Measurements from ENCODE around the gene ADCY1. TPM values are rescaled to one million over a fixed set of nuclear protein-coding genes. Genes with fewer than 3 reads are reported as not detected.
"Not testable (repeated sequence)": the region's sequence is repeated elsewhere in the genome, so short reads cannot be mapped to it uniquely, and the experiment has no call there.

The ADCY1 gene
- total RNA-seq, 2 experiments from 2014 or later, result 0.03 TPM; not detected in 1

DNA sequence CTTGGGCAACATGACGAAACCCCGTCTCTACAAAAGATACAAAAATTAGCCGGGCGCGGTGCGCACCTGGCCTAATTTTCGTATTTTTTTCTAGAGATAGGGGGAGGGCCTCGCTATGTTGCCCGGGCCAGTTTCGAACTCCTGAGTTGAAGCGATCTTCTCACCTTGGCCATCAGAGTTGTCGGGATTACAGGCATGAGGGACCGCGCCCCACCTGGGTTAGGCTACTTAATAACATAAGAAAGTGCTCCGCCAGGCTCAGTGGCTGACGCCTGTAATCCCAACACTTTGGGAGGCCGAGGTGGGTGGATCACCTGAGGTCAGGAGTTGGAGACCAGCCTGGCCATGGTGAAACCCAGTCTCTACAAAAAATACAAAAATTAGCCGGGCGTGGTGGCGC is 195.5 kb downstream of the ADCY1 start:
- ATAC-seq (ENCODE audit: poor library complexity); intact Hi-C loops (cut with DNase I, micrococcal nuclease); H3K9me3 Mint-ChIP-seq; CTCF ChIA-PET; H3K36me3 ChIP-seq (ENCODE audit: insufficient read depth, low read length); H3K27me3 ChIP-seq (ENCODE audit: control insufficient read depth in 1 of 2, insufficient read depth in 2 of 2, low read length in 2 of 2); H3K9me3 ChIP-seq (ENCODE audit: control insufficient read depth in 1 of 2, insufficient read depth in 1 of 2, low read length in 2 of 2); H3K27me3 Mint-ChIP-seq: not testable (repeated sequence)
- peak overlapping the region; percentile 97 for H3K4me3 Mint-ChIP-seq
- H3K36me3 Mint-ChIP-seq (ENCODE audit: low read depth), result peaks cover 14% of the 10 kb centered on the region
- Histone ChIP-seq H3K4me1 (ENCODE audit: insufficient read depth, low read length) (peaks cover 17% of the 10 kb centered on the region), H3K4me3 (ENCODE audit: low read length) (peak overlapping the region; percentile 82), H3K27ac (ENCODE audit: low read depth in 1 of 2, low read length in 2 of 2) (peak overlapping the region in 1 of 2 donors; percentile 87)
- H3K27ac Mint-ChIP-seq, result peak overlapping the region; percentile 99
- POLR2A ChIA-PET, result interaction anchor here (1.2 to 1.3 kb wide), 2 partner anchors 12 to 152 kb away, joined by 3 read pairs; partner anchors contain the start of gene IGFBP3
- H3K4me1 Mint-ChIP-seq (ENCODE audit: low read depth), result peaks cover 16% of the 10 kb centered on the region
- DNase-seq, result peak in 1 of 14 experiments; percentile 15

Measured in CD4-positive, alpha-beta T cell (primary cell).